ENCODE data around the gene TMEM178A. TPM values are rescaled to one million over a fixed set of nuclear protein-coding genes. Genes with fewer than 3 reads are reported as not detected.

Gene TMEM178A
- total RNA-seq, 4 donors from 2014 or later, result 0.68 to 1.4 (median 1.1) TPM

- no peak overlapping the region for H3K4me3 ChIP-seq (ENCODE audit: low read depth, poor library complexity, severe bottlenecking)
- no peak for DNase-seq (ENCODE audit: low spot score in 2 of 2)
- TF ChIP-seq CTCF (IDR thresholded peaks at IDR 0.05) (no peak), POLR2A (IDR thresholded peaks at IDR 0.05) (no peak)
- intact Hi-C loops (cut with DNase I; ENCODE audit: low total_unique reads), result no loop called here
- WGBS, 2 donors, result 44 to 46% methylated on average over 7 of the region's 7 CpGs
Measured at GRCh38 chr2:39667104-39667885, 1.6 kb downstream of the TMEM178A start.

- DNase-seq (ENCODE audit: low spot score in 2 of 2), result no peak
- TF ChIP-seq POLR2A (IDR thresholded peaks at IDR 0.05) (no peak), CTCF (IDR thresholded peaks at IDR 0.05) (no peak)
- no peak overlapping the region for H3K4me3 ChIP-seq (ENCODE audit: low read depth, poor library complexity, severe bottlenecking)
- intact Hi-C loops (cut with DNase I; ENCODE audit: low total_unique reads), result no loop called here
Measured at GRCh38 chr2:39667886-39668276, 2.2 kb downstream of the TMEM178A start.

GRCh38 chr2:39668576-39669080, 2.9 kb downstream of the TMEM178A start:
- WGBS, 2 donors, result 83 to 97% methylated on average over 1 of the region's 1 CpG
- H3K4me3 ChIP-seq (ENCODE audit: low read depth, poor library complexity, severe bottlenecking), result no peak overlapping the region
- no peak for TF ChIP-seq CTCF (IDR thresholded peaks at IDR 0.05)
- TF ChIP-seq POLR2A (IDR thresholded peaks at IDR 0.05), result no peak
- intact Hi-C loops (cut with DNase I; ENCODE audit: low total_unique reads), result no loop called here
- no peak for DNase-seq (ENCODE audit: low spot score in 2 of 2)

GRCh38 chr2:39671604-39672003, 5.9 kb downstream of the TMEM178A start:
- no peak for TF ChIP-seq POLR2A (IDR thresholded peaks at IDR 0.05)
- no peak for TF ChIP-seq CTCF (IDR thresholded peaks at IDR 0.05)
- intact Hi-C loops (cut with DNase I; ENCODE audit: low total_unique reads), result no loop called here
- H3K4me3 ChIP-seq (ENCODE audit: low read depth, poor library complexity, severe bottlenecking), result no peak overlapping the region
- WGBS, 2 donors, result 60 to 64% methylated on average over 4 of the region's 4 CpGs
- DNase-seq (ENCODE audit: low spot score in 2 of 2), result no peak

GRCh38 chr2:39673018-39673417, 7.3 kb downstream of the TMEM178A start:
- no peak for DNase-seq (ENCODE audit: low spot score in 2 of 2)
- 64 to 66% methylated on average over 7 of the region's 7 CpGs for WGBS, 2 donors
- intact Hi-C loops (cut with DNase I; ENCODE audit: low total_unique reads), result no loop called here
- TF ChIP-seq CTCF (IDR thresholded peaks at IDR 0.05) (no peak), POLR2A (IDR thresholded peaks at IDR 0.05) (no peak)
- no peak overlapping the region for H3K4me3 ChIP-seq (ENCODE audit: low read depth, poor library complexity, severe bottlenecking)

GRCh38 chr2:39676342-39676741, 10.6 kb downstream of the TMEM178A start:
- TF ChIP-seq POLR2A (IDR thresholded peaks at IDR 0.05) (no peak), CTCF (IDR thresholded peaks at IDR 0.05) (no peak)
- intact Hi-C loops (cut with DNase I; ENCODE audit: low total_unique reads), result no loop called here
- WGBS, 2 donors, result 92 to 96% methylated on average over 7 of the region's 7 CpGs
- no peak overlapping the region for H3K4me3 ChIP-seq (ENCODE audit: low read depth, poor library complexity, severe bottlenecking)
- DNase-seq (ENCODE audit: low spot score in 2 of 2), result no peak

Data from lower leg skin (tissue), 4 donors.